Stimulated activated CD4-positive, alpha-beta T cell treated with anti-CD3 and anti-CD28 coated beads, Interleukin-12 subunit alpha, Interleukin-12 subunit beta, amount 100 ng/mL, for 48 hours (primary cell): ENCODE measurements around the gene ME3.
"Not testable (repeated sequence)": the region's sequence is repeated elsewhere in the genome, so short reads cannot be mapped to it uniquely, and the experiment has no call there.

Source experiments
- DNase-seq, 3 donors: peaks; one replicate each; pipeline ENCODE4 v3.0.0-alpha.2; 2020; ENCODE audit warnings: low read depth in 2 of 3, low spot score in 1 of 3

ME3 gene

DNA sequence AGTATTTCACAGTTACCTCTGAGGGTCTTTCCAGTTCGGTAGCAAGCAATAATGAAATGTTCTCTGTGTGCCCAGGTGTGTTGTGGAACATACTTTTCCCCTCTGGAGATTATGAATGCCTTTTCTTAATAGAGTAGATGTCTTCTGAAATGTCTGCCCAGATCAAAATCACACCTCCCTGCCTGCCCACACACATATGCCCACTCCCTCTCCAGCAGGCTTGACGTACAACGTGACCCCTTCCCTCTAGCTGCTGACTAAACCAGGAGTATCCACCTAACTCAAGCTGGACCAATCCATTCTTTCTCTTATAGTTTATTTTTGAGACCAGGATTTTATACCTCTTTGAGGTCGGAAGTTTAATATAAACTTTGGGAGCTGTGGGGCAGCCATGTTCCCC, 48.7 kb downstream of the ME3 start:
- no peak for DNase-seq

DNA sequence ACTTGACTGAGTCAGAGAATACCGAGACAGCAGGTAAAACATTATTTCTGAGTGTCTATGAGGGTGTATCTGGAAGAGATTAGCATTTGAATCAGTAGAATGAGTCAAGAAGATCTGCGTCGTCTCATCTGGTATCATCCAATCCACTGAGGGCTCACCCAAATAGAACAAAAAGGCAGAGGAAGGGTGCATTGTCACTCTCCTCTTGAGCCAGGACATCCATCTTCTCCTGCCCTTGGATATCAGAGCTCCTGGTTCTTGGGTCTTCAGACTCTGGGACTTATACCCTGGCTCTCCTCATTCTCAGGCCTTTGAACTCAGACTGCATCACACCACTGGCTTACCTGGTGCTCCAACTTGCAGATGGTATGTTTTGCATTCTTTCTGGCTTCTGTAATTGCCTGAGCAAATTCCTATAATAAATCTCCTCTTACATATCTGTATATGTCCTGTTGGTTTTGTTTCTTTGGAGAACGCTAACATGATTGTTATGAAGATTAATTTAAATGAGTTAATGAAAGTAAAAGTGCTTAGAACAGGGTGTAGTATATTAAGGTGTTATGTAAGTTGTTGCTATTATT, 49.3 kb downstream of the ME3 start:
- DNase-seq = no peak

DNA sequence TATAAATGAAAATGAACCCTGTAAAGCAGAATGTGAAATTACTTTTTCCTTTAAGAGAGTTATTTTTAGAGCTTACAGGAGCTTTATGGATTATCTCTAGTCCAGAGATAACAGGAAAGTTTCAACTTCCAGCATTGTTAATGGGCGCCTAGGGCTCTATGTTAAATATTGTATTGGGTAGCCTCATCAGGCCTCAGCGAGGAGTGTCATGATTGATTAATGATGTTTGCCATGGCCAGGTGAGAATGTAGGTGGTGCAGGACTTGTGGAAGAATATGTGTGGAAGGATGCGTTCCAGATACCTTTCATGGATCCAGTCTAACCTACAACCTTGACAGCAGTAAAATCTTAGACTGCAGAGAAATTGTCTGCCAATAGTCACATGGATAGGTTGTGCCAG, 50.6 kb downstream of the ME3 start:
- DNase-seq = no peak

DNA sequence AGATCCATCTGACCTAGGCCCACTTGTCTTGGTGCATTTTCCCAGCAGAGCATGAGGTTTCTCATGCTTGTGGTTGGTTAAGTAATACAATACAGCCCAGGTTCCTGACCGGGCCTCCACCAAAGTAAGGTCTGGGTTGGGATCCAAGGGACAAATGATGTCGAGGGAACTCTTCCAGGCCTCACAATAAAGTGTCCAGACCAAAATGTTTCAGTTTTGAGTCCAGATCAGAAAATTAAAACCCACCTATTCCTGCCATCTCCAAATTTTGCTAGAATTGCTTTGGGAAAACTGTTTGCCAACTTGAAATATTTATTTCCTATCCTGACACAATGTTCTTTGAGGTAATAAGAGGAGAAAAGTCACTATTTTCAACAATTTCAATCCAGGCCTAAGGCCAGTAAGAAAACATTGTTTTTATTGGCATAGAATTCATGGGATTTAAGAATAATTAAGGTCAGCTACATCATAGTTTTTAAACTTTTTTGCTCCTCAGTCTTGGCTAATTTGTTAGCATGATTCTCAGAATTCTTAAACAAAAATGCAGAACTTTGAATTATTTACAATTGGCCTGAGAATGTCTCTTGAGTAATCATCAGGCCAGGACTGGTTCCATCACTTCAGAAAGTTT, 51.4 kb downstream of the ME3 start:
- no peak for DNase-seq

DNA sequence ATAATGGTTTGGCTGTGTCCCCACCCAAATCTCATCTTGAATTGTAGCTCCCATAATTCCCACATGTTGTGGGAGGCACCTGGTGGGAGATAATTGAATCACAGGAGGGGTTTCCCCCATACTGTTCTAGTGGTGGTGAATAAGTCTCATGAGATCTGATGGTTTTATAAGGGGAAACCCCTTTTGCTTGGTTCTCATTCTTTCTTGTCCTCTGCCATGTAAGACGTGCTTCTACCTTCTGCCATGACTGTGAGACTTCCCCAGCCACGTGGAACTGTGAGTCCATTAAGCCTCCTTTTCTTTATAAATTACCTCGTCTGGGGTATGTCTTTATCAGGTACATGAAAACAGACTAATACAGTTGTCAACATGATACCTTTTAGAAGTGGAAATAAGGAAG, 53.0 kb downstream of the ME3 start:
- DNase-seq = not testable (repeated sequence)

DNA sequence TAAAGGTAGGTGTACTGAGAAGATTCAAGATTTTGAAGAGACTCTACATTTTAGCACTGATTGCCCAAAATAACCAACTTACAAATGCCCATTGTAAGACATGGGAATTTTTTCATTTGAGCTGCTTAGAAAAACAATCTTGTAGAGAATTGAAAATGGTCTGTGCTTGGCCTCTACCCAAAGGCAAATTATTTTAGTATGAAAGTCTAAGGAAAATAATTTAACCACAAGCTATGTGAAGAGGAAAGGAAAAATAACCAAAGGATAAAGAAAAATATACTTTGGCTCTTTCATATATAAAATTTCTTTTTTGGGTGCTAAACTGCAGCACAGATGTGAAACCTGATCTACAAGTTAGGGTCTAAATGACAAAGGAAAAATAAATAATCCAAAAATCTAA, 54.9 kb downstream of the ME3 start:
- no peak for DNase-seq

DNA sequence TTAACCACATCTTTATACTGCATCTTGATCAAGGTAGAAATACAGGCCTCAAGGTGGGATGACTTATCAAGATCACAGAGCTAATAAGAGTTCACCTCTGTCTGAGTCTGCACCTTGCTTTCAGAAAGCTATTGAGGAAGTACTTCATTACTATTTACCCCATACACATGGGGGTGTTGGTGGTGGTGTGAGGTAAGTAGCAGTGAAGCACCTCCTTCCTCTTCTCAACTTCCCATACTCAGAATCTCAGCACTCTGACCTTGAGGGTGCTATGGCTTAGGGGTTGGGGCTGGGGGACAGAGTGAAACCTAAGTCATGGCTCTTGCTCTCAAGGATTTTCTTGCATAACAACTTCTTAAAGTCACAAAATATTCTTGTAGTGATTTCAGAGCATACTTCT, 56.9 kb downstream of the ME3 start:
- no peak for DNase-seq

DNA sequence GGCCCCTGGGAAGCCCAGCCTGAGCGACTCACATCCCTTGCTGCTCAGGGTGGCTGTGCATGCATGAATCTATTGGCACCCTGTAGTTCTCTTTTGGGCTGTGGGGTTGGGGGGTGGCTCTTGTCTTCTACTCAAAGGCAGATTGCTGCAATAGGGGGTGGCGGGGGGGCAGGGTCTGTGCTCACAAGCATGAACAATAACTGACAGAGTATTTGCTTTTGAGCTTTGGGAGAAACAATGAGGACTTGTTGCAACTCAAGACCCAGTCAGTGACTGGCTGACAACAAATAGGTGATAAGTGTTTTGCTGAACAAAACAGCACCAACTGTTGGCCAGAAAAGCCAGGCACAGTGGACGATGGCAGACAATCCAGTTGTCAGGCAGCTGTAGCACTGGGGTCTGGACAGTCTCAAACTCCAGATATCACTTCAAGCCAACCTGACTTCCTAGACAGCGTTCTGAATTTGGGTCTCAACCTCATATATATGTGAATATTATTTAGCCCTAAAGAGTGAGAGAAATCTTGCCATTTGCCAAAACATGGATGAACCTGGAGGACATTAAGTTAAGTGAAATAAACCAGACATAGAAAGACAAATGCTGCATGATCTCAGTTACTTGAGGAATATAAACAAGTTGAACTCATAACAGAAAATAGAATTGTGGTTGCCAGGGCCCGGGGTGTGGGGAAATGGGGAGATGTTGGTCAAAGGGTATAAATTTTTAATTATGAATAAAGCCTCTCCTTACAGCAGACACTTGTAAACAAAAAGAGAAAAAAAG, 61.7 kb downstream of the ME3 start:
- DNase-seq = no peak

DNA sequence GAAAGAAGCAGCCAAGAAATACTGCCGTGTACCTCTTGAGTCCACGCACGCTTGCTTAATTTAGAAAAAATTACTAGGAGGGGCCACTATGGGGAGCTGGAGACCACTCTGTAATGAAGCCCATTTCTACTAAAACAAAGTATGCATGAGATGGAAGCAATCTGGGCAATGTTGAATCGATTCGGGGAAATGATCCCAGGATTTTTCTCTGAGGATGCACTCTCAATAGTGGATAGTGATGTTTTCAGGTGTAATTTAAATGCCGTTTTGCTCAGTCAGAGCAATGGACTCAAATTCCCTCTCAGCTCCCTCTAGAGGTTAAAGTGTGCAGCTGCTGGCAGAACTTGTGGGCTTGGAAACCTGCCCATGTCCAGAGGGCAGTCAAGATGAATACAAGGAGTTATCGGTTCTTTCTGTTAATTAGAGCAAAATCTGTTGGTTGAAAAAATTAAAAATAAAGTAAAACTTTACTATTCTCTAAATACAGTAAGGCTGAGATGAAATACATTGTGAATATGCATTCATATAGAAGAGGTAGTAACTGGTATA, 64.1 kb downstream of the ME3 start:
- DNase-seq = peak; percentile 16 to 50 (median 25)

DNA sequence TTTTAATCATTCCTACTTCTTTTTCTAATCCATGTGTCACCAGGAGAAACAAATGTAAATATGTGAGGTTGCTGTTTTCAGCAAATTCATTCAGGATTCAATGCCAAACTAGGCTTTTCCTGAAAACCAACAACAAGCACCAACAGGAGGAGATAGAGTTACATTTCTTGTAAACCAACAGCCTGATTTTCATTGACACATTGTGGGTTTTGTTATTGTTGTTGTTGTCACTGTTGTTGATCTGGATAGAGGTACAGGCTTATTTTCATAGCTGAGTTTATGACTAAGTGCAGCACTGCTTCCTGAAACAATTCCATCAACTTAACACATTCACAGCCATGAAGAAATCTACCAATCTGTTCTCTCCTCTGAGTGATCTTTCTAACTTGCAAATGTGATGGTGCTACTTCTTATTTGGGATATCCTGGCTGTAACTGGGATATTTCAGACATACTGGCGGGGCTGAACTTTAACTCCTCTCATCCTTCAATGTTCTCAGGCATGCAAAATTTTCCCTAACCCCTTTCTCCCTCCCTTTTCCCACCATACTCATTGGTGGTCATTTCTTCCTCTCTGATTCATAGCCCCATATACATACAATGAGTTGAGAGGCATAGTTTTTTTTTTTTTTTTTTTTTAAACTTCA, 65.5 kb downstream of the ME3 start:
- no peak for DNase-seq

DNA sequence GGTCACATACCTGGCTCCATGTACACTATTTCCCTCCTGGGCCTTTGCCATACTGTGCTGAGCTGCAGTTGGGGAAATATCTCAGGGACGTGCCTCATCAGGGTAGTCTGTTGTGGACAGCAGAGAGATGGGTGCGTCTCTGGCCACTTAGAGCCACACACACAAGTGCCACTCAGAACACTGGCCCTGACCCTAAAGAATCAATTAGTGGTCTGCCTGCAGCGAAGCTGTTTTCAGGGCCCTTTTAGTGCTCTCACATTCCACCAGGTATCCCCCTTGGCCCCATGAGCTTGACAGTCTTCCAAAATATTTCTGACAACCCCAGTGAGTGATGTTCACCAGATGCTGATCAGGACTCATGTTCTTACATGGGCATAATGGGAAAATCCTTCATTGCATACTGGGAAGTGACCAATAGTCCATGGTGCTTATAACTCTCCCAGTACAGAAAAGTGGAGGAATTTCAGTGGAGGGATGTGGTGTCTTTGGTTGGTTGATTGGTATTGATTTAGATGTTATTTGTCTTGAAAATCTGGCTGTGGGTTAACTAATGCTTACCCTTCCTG, 66.1 kb downstream of the ME3 start:
- no peak for DNase-seq

DNA sequence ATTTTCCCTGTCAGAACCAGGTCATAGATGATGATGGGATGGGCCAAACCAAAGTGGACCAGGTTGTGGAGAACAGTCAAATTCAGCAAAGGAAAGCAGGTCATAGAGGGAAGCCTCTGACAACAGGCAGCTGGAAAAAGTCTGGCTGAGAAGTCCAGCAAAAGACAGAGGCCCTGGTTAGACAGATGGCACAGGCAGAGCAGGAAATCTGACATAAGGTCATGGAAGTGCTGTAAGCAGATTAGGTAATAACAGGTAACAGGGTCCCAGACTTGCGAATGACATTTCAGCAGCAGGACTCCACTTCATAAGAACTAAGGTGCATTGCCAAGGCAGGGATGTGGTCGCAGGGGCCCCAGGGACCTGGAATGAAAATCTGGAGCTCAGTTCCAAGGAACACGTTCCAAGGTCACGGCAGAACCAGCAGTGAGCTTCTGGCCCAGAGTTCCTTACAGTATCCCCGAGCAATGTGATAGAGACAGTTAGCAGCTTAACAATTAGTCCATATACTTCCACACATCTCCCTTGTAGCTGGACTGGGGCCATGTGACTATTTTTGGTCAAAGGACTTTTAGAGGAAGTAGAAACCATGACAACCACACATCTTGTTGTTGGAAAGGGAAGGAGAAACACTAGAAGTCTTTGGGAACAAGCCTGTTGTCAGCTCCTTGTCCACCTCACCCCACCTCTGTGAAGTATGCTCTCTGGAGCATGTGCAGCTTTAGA, 75.4 kb downstream of the ME3 start:
- DNase-seq = no peak

DNA sequence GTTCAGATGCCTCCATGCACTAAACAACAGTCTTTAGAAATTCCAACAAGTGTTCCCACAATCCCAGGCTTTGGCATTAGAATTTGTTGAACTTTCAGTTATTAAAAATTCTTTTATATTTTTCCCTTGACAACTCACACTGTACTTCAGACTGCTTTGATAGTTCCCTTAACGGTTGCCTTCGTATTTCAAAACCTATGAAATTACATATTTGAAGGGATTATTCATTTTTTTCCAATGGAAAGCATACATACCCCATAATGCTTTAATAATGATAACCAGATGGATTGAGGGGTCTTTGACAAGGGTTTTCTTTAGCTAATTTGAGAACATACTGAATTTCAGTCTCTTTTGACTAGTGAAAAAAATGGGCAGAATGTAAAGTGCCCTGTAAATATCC, 76.5 kb downstream of the ME3 start:
- DNase-seq = no peak

DNA sequence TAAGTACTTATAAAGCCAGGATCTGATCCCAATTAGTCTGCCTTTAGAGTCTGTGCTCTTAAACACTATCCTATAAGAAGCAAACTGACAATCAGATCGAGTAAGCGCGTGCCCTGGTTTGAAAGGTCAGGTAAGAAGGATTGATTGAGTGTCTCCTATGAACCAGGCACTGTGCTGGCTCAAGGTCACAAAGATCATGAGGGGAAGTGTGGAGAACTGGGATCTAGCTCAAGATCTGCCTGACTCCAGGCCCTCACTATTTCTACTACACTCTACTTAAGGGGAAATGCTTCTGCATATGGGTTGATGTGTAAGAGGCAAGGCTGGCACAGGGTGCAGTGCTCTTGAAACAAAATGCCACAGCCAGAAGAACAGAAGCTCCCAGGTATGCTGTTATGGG, 77.0 kb downstream of the ME3 start:
- no peak for DNase-seq

DNA sequence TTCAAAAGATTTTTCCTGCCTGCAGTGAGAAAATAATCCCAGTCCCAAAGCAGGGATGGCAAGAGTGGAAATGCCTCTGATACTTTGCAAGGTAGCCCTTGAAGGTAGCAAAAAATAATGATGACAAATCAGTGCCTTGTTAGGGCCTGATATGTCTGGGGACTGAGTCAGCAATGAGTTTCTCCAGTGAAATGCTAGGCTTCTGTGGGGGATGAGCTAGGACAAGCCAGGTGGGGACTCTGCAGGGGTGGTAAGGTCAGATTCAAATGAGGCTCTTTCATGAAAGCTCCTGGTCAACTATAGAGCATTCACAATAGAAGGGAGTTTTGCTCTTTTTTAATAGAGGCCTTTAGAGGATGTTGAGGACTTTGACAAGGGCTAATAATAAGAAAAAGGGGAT, 77.7 kb downstream of the ME3 start:
- no peak for DNase-seq

DNA sequence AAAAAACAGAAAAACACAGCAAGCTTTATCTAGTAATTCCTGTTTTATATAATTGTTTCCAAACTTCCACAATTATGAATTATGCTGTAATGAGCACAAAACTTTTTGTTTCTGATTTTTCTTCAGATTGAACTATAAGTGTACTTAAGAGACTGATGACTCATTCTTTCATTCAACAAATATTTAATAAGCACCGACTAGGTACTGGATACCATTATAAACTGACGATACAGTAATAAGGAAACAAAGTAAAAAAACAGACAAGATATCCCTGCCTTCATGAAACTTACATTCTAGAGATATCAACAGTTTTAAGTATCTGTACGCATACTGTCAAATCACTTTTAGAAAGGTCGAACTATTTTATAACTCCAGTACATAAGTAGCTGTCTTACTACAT, 78.6 kb downstream of the ME3 start:
- DNase-seq = no peak

DNA sequence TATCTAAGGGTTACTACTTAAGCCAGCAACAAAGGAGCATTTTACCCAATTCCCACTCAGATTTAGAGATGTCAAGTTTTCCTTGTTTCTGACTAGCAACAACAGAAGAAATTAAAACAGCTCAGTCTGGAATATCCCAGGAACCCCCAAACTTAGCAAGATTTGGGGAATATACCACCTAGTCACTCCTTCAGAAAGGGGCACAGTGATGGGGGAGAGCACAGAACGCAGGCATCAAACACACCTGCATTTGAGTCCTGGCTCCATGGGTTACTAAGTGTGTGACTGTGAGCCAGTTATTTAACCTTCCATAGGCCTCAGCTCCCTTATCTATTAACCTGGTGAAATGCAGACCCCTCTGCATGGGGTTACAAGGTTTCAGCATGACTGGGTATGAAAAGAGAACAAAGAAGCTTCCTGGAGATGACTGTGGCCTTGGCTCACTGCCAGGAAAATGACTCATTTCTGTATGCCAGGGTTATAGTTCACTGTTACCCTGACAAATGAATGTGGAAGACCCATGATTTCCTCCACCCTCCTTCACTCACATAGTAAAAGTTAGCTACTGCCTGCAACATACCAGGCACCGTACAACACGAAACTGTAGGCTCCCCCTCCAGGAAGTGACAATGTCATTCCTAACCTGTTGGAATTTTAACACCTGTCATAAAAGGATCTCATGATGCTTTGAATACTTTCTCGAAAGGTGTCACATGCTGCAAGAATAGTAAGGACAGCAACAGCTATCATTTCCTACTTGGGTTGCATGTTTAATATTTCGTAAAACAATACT, 79.6 kb downstream of the ME3 start:
- peak; percentile 82 to 97 (median 90) for DNase-seq

DNA sequence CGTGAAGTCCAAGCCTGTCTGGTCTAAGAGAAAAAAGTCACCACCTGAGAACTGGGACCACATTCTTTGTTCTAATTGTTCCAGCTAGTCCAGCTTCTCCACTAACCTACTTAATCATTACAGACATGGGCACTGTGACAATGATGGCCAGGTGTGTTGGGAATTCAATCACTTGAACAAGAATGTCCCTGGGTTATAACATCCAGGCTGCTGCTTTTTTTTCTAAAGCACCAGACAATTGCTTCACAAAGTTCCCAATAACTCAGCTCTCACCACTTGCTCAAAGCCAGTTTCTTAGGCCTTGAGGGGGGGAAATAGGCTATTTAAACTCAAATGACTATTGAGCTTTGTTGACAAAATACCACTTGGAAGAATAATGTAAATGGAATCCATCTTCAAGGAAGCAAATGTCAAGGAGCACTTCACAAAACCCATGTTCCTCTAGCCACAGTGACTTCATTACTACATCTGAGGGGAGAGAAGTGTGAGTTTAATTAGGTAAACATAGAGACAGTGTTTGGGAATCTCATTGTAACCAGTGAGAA, 80.3 kb downstream of the ME3 start:
- no peak for DNase-seq

DNA sequence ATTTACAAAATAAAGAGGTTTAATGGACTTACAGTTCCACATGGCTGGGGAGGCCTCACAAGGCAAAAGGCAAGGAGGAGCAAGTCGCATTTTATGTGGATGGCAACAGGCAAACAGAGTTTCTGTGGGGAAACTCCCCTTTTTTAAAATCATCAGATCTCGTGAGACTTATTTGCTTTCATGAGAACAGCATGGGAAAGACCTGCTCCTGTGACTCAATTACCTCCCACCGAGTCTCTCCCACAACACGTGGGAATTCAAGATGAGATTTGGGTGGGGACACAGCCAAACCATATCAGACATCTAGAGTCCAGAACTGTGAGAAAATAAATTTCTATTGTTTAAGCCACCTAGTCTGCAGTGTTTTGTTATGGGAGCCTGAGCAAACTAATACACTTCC, 80.8 kb downstream of the ME3 start:
- DNase-seq = no peak
